ENCODE data around the gene ACOX2.

- TF ChIP-seq CTCF (IDR thresholded peaks at IDR 0.05 in 2 of 3, conservative IDR thresholded peaks at IDR 0.05 in 1 of 3; ENCODE audit: borderline replicate concordance in 1 of 3, insufficient read depth in 1 of 3, low read depth in 2 of 3, low read length in 2 of 3) (no peak), POLR2A (IDR thresholded peaks at IDR 0.05; ENCODE audit: borderline replicate concordance, extremely low read depth, insufficient read depth, insufficient read length) (no peak), RAD21 (IDR thresholded peaks at IDR 0.05; ENCODE audit: low read depth) (no peak), EZH2phosphoT487 (IDR thresholded peaks at IDR 0.05; ENCODE audit: borderline replicate concordance) (no peak), REST (IDR thresholded peaks at IDR 0.05; ENCODE audit: low read depth) (no peak), YY1 (IDR thresholded peaks at IDR 0.05; ENCODE audit: extremely low read depth, insufficient replicate concordance, low read depth, low read length) (no peak), ZNF274 (IDR thresholded peaks at IDR 0.05; ENCODE audit: low read depth, low read length) (no peak), POLR2AphosphoS5 (IDR thresholded peaks at IDR 0.05; ENCODE audit: low read depth, low read length) (no peak), EZH2 (IDR thresholded peaks at IDR 0.05) (no peak), ZFX (IDR thresholded peaks at IDR 0.05) (no peak)
These were observed 72.1 kb downstream of the ACOX2 start for GRCh38 chr3:58464866-58465265.
